Endometrial microvascular endothelial cells (primary cell): ENCODE measurements around the gene CCDC32. TPM values are rescaled to one million over a fixed set of nuclear protein-coding genes. Genes with fewer than 3 reads are reported as not detected.
"Not testable (repeated sequence)": the region's sequence is repeated elsewhere in the genome, so short reads cannot be mapped to it uniquely, and the experiment has no call there.

ENCODE experiments used
- in situ Hi-C: cut with HindIII; loops from 2 replicates; pipeline ENCODE4 v1.10.0; 2017; ENCODE audit warnings: low sequenced_read_pairs, low pct_unique_long_range_greater_than_20kb; ENCODE audit errors: inconsistent ontology term
- total RNA-seq: library from RNA; depleted of rRNA; stranded (reverse); fragments of >200 nt; gene quantifications from one replicate; pipeline ENCODE4 v1.2.3, GENCODE V29; 2015; ENCODE audit errors: inconsistent ontology term

Gene CCDC32, protein sequence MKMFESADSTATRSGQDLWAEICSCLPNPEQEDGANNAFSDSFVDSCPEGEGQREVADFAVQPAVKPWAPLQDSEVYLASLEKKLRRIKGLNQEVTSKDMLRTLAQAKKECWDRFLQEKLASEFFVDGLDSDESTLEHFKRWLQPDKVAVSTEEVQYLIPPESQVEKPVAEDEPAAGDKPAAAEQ
- total RNA-seq, result 40.4 TPM

GRCh38 chr15:40564591-40565332 lies at the start of gene CCDC32:
TSS of gene CCDC32 (minus strand) at chr15:40565042. CDS start at chr15:40563015, 2,027 bp downstream.
- in situ Hi-C loops, result no loop called here

GRCh38 chr15:40613080-40613479 lies 48.2 kb upstream of the CCDC32 start:
- in situ Hi-C loops, result no loop called here

GRCh38 chr15:40603935-40604334 lies 39.1 kb upstream of the CCDC32 start:
- in situ Hi-C loops, result no loop called here

DNA sequence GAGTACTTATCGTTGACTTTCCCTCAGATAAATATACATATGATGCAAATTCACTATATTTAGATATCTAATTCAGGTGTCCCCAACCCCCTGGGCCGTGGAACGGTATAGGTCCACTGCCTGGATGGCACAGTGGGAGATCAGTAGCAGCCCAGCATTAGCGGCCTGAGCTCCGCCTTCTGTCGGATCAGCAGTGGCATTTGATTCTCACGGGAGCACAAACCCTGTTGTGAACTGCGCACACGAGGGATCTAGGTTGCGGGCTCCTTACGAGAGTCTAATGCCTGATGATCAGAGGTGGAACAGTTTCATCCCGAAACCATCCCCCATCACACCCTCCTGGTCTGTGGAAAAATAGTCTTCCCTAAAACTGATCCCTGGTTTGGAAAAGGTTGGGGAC lies 36.1 kb upstream of the CCDC32 start:
- in situ Hi-C loops, result no loop called here

GRCh38 chr15:40598672-40599071 lies 33.8 kb upstream of the CCDC32 start:
- in situ Hi-C loops, result no loop called here

GRCh38 chr15:40598126-40598525 lies 33.3 kb upstream of the CCDC32 start:
- in situ Hi-C loops, result no loop called here

DNA sequence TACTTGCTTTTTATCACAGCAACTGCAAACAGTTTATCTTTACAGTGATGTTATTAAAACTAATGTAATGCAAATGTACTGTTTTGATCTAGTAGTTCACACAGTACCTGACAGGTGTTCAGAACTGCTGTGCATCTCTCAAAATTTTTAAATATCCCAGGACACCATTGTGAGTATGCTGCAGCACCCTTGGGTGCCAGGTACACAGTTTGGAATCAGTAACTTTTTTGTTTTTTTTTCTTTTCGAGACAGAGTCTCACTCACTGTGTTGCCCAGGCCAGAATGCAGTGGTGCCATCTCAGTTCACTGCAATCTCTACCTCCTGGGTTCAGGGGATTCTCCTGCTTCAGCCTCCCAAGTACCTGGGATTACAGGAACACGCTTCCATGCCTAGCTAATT lies 32.2 kb upstream of the CCDC32 start:
- in situ Hi-C loops, result no loop called here

DNA sequence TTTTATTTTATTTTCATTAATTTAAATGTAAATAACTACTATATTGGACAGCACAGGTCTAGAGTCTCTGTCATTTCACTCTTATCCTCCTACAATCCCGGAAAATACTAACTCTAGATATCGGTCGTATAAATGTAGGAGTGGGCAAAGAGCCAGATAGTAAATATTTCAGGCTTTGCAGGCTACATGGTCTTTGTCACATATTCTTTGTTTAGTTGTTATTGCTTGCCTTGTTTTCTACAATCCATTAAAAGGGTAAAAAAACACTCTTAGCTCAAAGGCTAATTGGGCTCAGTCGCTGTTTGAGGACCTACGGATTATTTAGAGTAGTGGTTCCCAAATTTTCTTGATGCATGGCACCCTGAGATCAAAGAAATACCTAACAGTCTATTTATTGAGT lies 30.9 kb upstream of the CCDC32 start:
- in situ Hi-C loops, result no loop called here

GRCh38 chr15:40595219-40595618 lies 30.4 kb upstream of the CCDC32 start:
- in situ Hi-C loops, result no loop called here

GRCh38 chr15:40594429-40594836 lies 29.6 kb upstream of the CCDC32 start:
- in situ Hi-C loops, result no loop called here

- in situ Hi-C loops, result no loop called here
Measured at GRCh38 chr15:40593588-40594428, 29.0 kb upstream of the CCDC32 start, which contains the start of gene KNL1. TSS of gene KNL1 (plus strand) at chr15:40594249. CDS start at chr15:40602932, 8,683 bp downstream.

DNA sequence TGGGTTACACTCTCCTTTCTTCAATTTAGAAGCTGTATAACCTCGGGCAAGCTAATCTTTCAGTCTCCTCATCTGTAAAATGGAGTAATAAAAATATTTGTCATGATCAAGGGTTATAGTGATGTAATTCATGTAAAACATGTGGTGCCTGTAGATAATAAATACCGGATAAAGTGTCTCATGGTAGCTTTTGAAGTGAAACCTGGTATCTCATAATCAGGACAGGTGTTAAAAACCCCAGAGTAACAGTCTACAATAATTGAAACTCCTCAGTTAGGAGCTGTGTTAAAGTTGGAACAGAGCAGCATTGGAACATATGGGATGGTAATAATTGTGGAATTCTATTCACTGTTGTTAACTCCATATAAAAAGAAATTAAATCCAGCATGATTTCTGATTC lies 28.3 kb upstream of the CCDC32 start:
- in situ Hi-C loops, result no loop called here

DNA sequence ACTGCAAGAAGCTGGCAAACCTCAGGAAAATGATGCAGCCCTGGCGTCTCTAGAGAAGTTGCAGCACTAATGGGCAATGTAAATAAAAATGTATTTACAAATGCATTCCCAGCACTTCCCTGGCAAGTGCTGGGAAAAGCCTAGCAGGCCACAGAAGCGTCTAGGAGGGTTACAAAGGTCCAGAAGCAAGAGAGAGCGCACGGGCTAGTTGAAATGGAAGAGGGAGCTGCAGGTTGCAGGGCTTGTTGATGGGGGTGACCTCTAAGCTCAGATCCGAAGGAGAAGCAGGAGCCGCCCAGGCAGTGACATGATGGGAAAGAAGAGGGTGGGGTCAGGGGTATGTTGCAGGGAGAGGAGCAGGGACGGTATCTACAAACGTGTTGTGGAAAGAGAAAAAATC lies 26.5 kb upstream of the CCDC32 start:
- in situ Hi-C loops, result no loop called here

GRCh38 chr15:40590667-40591050 lies 25.8 kb upstream of the CCDC32 start:
- in situ Hi-C loops, result no loop called here

DNA sequence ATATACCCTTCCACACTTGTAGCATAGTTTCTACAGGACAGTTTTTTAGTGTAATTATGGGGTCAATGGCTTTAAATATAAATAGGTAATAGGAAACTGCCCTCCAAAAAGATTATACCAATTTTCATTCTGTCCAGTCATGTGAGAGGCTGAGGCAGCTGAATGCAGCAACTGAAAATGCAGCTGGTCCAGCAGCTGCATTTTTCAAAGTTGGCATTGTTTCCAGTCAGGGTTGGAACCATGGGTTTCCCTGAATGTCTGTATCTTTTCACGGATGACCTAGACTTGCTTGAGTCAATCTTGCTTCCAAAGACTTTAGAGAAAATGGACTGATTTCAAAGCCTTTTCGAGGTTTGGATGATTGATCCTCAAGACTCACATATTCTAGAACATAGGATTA lies 19.3 kb upstream of the CCDC32 start:
- in situ Hi-C loops, result no loop called here

- in situ Hi-C loops, result no loop called here
Measured at GRCh38 chr15:40582726-40583246, 17.9 kb upstream of the CCDC32 start.

DNA sequence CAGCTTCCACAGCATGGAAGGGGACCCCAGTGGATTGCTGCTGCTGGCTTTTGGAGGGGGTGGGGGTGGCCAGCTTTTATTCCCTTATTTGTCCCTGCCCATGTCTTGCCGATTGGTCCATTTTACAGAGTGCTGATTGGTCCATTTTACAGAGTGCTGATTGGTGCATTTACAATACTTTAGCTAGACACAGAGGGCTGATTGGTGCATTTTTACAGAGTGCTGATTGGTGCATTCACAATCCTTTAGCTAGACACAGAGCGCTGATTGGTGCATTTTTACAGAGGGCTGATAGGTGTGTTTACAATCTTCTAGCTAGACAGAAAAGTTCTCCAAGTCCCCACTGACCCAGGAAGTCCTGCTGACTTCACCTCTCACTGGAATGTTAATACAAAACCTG lies 17.0 kb upstream of the CCDC32 start:
- in situ Hi-C loops, result not testable (repeated sequence)

DNA sequence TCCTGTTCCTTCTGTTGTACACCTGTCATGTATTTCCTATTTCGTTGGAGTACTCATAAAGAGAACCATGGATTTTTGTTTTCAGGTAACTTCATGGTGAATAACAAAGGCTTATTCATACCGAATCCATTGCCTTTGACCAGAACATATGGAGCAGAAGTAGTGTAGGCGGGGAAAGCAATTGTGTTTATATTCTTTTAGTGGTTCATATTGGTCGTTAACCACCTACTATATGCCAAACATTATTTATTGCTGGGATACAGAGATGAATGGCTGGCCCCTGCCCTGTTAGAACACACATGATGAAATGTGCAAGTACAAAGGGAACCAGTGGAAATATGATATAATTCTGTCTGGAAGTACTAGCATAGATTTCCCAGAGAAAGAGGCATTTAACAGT lies 14.1 kb upstream of the CCDC32 start:
- in situ Hi-C loops, result no loop called here

DNA sequence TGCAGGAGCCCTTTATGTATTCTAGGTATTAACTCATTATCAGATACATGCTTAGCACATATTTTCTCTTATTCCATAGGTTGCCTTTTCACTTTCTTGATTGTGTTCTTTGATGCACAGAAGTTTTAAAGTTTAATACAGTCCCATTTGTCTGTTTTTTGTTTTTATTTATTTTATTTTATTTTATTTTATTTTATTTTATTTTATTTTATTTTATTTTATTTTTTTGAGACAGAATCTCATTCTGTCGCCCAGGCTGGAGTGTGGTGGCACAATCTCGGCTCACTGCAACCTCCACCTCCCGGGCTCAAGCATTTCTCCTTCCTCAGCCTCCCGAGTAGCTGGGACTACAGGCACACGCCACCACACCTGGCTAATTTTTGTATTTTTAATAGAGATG lies 12.1 kb upstream of the CCDC32 start:
- in situ Hi-C loops, result not testable (repeated sequence)
